GM23338 (cell line): ENCODE data around the gene FOXO3. TPM values are rescaled to one million over a fixed set of nuclear protein-coding genes. Genes with fewer than 3 reads are reported as not detected.

Experiments
- ATAC-seq: fragments of 200-7000 bp; cut with Tn5 transposase; 3 replicates; pipeline ENCODE4 v1.9.1; 2020
- DNase-seq: peaks from one replicate; pipeline ENCODE4 v3.0.0-alpha.2; 2015; ENCODE audit warnings: low spot score
- H2AFZ ChIP-seq: fragments of 200-600 bp; sonication (generic); 2 replicates; pipeline ENCODE4 v1.8.0; 2016; ENCODE audit warnings: antibody characterized with exemption, mild to moderate bottlenecking, moderate library complexity
- H3F3A ChIP-seq: fragments of 200-600 bp; sonication (generic); replicated peaks from 2 replicates; pipeline ENCODE4 v1.8.0; 2017; ENCODE audit warnings: antibody characterized with exemption, mixed run types, low read depth
- H3K27ac ChIP-seq: fragments of 200-600 bp; sonication (generic); 2 replicates; pipeline ENCODE4 v1.6.1; 2016; ENCODE audit warnings: low read depth
- H3K27me3 ChIP-seq: fragments of 200-600 bp; sonication (generic); 2 replicates; pipeline ENCODE4 v1.8.0; 2016; ENCODE audit warnings: mild to moderate bottlenecking, mixed run types, moderate library complexity; ENCODE audit not compliant: insufficient read depth
- H3K36me3 ChIP-seq: fragments of 200-600 bp; sonication (generic); 2 replicates; pipeline ENCODE4 v1.8.0; 2016; ENCODE audit warnings: mild to moderate bottlenecking; ENCODE audit not compliant: insufficient read depth
- H3K4me1 ChIP-seq: fragments of 200-600 bp; sonication (generic); 2 replicates; pipeline ENCODE4 v1.8.0; 2016; ENCODE audit warnings: mild to moderate bottlenecking, moderate library complexity; ENCODE audit not compliant: insufficient read depth
- H3K4me2 ChIP-seq: fragments of 200-600 bp; sonication (generic); 2 replicates; pipeline ENCODE4 v1.7.1; 2017; ENCODE audit warnings: mixed run types
- H3K4me3 ChIP-seq: fragments of 200-600 bp; sonication (generic); 2 replicates; pipeline ENCODE4 v1.6.1; 2016; ENCODE audit warnings: mixed run types
- H3K79me2 ChIP-seq: fragments of 200-600 bp; sonication (generic); replicated peaks from 2 replicates; pipeline ENCODE4 v1.8.0; 2017; ENCODE audit warnings: mild to moderate bottlenecking; ENCODE audit not compliant: insufficient read depth
- H3K9me2 ChIP-seq: fragments of 200-600 bp; sonication (generic); 2 replicates; pipeline ENCODE4 v1.8.0; 2017; ENCODE audit not compliant: insufficient read depth
- H4K20me1 ChIP-seq: fragments of 200-600 bp; sonication (generic); replicated peaks from 2 replicates; pipeline ENCODE4 v1.8.0; 2017; ENCODE audit warnings: mild to moderate bottlenecking; ENCODE audit not compliant: insufficient read depth
- H3K27ac Mint-ChIP-seq: 2 replicates; pipeline ENCODE4 v1.8.0; 2020; ENCODE audit warnings: inconsistent platforms, mild to moderate bottlenecking, moderate library complexity, mixed read lengths
- H3K27me3 Mint-ChIP-seq: 3 replicates; pipeline ENCODE4 v1.8.0; 2022; ENCODE audit warnings: low read depth, mild to moderate bottlenecking, moderate library complexity, mixed read lengths, inconsistent platforms; ENCODE audit not compliant: insufficient read depth, poor library complexity
- H3K36me3 Mint-ChIP-seq: 3 replicates; pipeline ENCODE4 v1.8.0; 2021; ENCODE audit warnings: low read depth, mild to moderate bottlenecking, inconsistent platforms, moderate library complexity, mixed read lengths
- H3K4me1 Mint-ChIP-seq: 3 replicates; pipeline ENCODE4 v1.8.0; 2020; ENCODE audit warnings: mild to moderate bottlenecking, inconsistent platforms, mixed read lengths
- H3K4me3 Mint-ChIP-seq: 3 replicates; pipeline ENCODE4 v1.8.0; 2021; ENCODE audit warnings: moderate library complexity, mild to moderate bottlenecking, inconsistent platforms, mixed read lengths
- H3K9me3 Mint-ChIP-seq: 3 replicates; pipeline ENCODE4 v1.8.0; 2020; ENCODE audit warnings: moderate library complexity, mild to moderate bottlenecking, inconsistent platforms, mixed read lengths
- CREB1 ChIP-seq: fragments of 250-450 bp; sonication (Bioruptor Pico); IDR thresholded peaks from 2 replicates; pipeline ENCODE4 v1.5.0; 2020; ENCODE audit warnings: low read depth, mild to moderate bottlenecking, moderate library complexity
- CTCF ChIP-seq, 2 experiments: fragments of 200-600 bp in 1 of 2; sonication (generic) in 1 of 2; conservative IDR thresholded peaks; 2 replicates each; pipeline versions ENCODE4 v1.5.1 to v1.6.1; 2016 to 2017; ENCODE audit warnings: antibody characterized with exemption in 2 of 2, low read depth in 2 of 2, mild to moderate bottlenecking in 2 of 2, moderate library complexity in 1 of 2
- ETS1 ChIP-seq: IDR thresholded peaks from 2 replicates; pipeline ENCODE4 v1.6.1; 2016; ENCODE audit warnings: antibody characterized with exemption
- EZH2 ChIP-seq: fragments of 200-600 bp; sonication (generic); IDR thresholded peaks from one replicate; pipeline ENCODE4 v1.8.0; 2017; ENCODE audit warnings: antibody characterized with exemption, mild to moderate bottlenecking, low read depth; ENCODE audit not compliant: unreplicated experiment
- EZH2phosphoT487 ChIP-seq: fragments of 200-600 bp; sonication (generic); IDR thresholded peaks from one replicate; pipeline ENCODE4 v1.8.1; 2018; ENCODE audit warnings: antibody characterized with exemption; ENCODE audit not compliant: unreplicated experiment
- JUNB ChIP-seq: IDR thresholded peaks from one replicate; pipeline ENCODE4 v1.6.1; 2016; ENCODE audit warnings: antibody characterized with exemption; ENCODE audit not compliant: unreplicated experiment
- NANOG ChIP-seq: IDR thresholded peaks from 2 replicates; pipeline ENCODE4 v1.6.1; 2016; ENCODE audit warnings: antibody characterized with exemption, borderline replicate concordance
- POLR2AphosphoS5 ChIP-seq: IDR thresholded peaks from 2 replicates; pipeline ENCODE4 v1.6.1; 2016; ENCODE audit warnings: antibody characterized with exemption, low read depth
- REST ChIP-seq: IDR thresholded peaks from one replicate; pipeline ENCODE4 v1.6.1; 2018; ENCODE audit warnings: antibody characterized with exemption; ENCODE audit not compliant: unreplicated experiment
- STAT1 ChIP-seq: IDR thresholded peaks from one replicate; pipeline ENCODE4 v1.6.1; 2016; ENCODE audit warnings: antibody characterized with exemption; ENCODE audit not compliant: unreplicated experiment
- ZNF114 ChIP-seq: fragments of 250-450 bp; sonication (Bioruptor Pico); IDR thresholded peaks from 2 replicates; pipeline ENCODE4 v1.5.0; 2020; ENCODE audit warnings: mild to moderate bottlenecking, moderate library complexity
- ZNF331 ChIP-seq: fragments of 250-450 bp; sonication (Bioruptor Pico); IDR thresholded peaks from 2 replicates; pipeline ENCODE4 v1.5.0; 2020; ENCODE audit warnings: low read depth, mild to moderate bottlenecking, moderate library complexity
- ZNF462 ChIP-seq: fragments of 250-450 bp; sonication (Bioruptor Pico); IDR thresholded peaks from 2 replicates; pipeline ENCODE4 v1.5.0; 2020; ENCODE audit warnings: mild to moderate bottlenecking, moderate library complexity
- polyA plus RNA-seq: library from polyadenylated mRNA; unstranded; fragments of >200 nt; fragmentation: Nextera tagmentation; extraction: Ambion mirVana; gene quantifications from 2 replicates; pipeline ENCODE4 v1.2.1, GENCODE V29; 2016
- total RNA-seq: library from RNA; depleted of rRNA; stranded (reverse); fragments of >200 nt; shearing (Covaris generic); gene quantifications from 2 replicates; pipeline ENCODE4 v1.2.3, GENCODE V29; 2014

The FOXO3 gene
- total and polyA plus RNA-seq, 2 experiments from 2014 or later, result 9.8 to 20.2 TPM

GRCh38 chr6:108574457-108575141 lies 13.9 kb downstream of the FOXO3 start:
- no peaks in the 10 kb centered on the region; the same call in 2 of the 3 replicates for H3K9me3 Mint-ChIP-seq
- no peak overlapping the region for H3K4me3 Mint-ChIP-seq

More at GRCh38 chr6:108574457-108575141, 13.9 kb downstream of the FOXO3 start:
- TF ChIP-seq EZH2phosphoT487 (no peak), POLR2AphosphoS5 (no peak), CREB1 (CRISPR knock-in tag) (no peak), CTCF (conservative IDR thresholded peaks at IDR 0.05; ENCODE audit: low read depth in 2 of 2) (no peak), REST (no peak), ETS1 (no peak), EZH2 (no peak), ZNF462 (CRISPR knock-in tag) (no peak), NANOG (no peak), ZNF331 (no peak), JUNB (no peak), ZNF114 (no peak), STAT1 (no peak)
- Histone ChIP-seq H3K9me2 (no peaks in the 10 kb centered on the region), H3F3A (no peaks in the 10 kb centered on the region), H3K4me2 (no peak overlapping the region), H4K20me1 (peaks cover 3% of the 10 kb centered on the region; the same call in 1 of the 2 replicates), H3K27ac (no peak overlapping the region), H3K4me3 (no peak overlapping the region), H3K4me1 (peaks cover 4% of the 10 kb centered on the region; the same call in 1 of the 2 replicates), H3K27me3 (no peaks in the 10 kb centered on the region), H3K36me3 (no peaks in the 10 kb centered on the region; the same call in 1 of the 2 replicates), H2AFZ (no peak overlapping the region), H3K79me2 (peaks cover 96% of the 10 kb centered on the region)
- Mint-ChIP-seq H3K27ac (0 out of 2 replicates have a peak overlapping the region, but pooled peaks have one; percentile 41), H3K36me3 (peaks cover 24% of the 10 kb centered on the region), H3K27me3 (peaks cover 5% of the 10 kb centered on the region), H3K4me1 (peaks cover 13% of the 10 kb centered on the region)
- DNase-seq (no peak), ATAC-seq (no peak)
